Prostate gland (tissue), 2 donors: ENCODE measurements around the gene ADH7. TPM values are rescaled to one million over a fixed set of nuclear protein-coding genes. Genes with fewer than 3 reads are reported as not detected.
"Not testable (repeated sequence)": the region's sequence is repeated elsewhere in the genome, so short reads cannot be mapped to it uniquely, and the experiment has no call there.

Experiments used
- DNase-seq: peaks from one replicate; pipeline ENCODE4 v3.0.0-alpha.2; 2019; ENCODE audit warnings: low spot score
- H3K27ac ChIP-seq, 2 donors: fragments of 200-600 bp; sonication (generic); 2 replicates each; pipeline ENCODE4 v1.5.1; 2017 to 2019
- H3K27me3 ChIP-seq: fragments of 200-600 bp; sonication (generic); replicated peaks from 2 replicates; pipeline ENCODE4 v1.5.1; 2019; ENCODE audit not compliant: insufficient read depth
- H3K36me3 ChIP-seq, 2 donors: fragments of 200-600 bp; sonication (generic); 1 replicate in 1 of 2; 2 replicates in 1 of 2; pipeline versions ENCODE4 v1.5.1 to v1.8.1; 2017 to 2019
- H3K4me1 ChIP-seq: fragments of 200-600 bp; sonication (generic); replicated peaks from 2 replicates; pipeline ENCODE4 v1.5.1; 2019
- H3K4me3 ChIP-seq, 2 donors: fragments of 200-600 bp; sonication (generic); 2 replicates each; pipeline ENCODE4 v1.5.1; 2017 to 2019
- H3K9me3 ChIP-seq: fragments of 200-600 bp; sonication (generic); 2 replicates; pipeline ENCODE4 v1.5.1; 2017
- CTCF ChIP-seq, 4 experiments: fragments of 200-600 bp in 2 of 4; fragments of 450-650 bp in 2 of 4; sonication (generic) in 2 of 4; IDR thresholded peaks; 1 replicate in 3 of 4; 2 replicates in 1 of 4; pipeline ENCODE4 v1.5.1; 2016 to 2019; ENCODE audit warnings: antibody characterized with exemption in 4 of 4, mild to moderate bottlenecking in 2 of 4, moderate library complexity in 2 of 4
- POLR2A ChIP-seq: fragments of 450-650 bp; IDR thresholded peaks from one replicate; pipeline ENCODE4 v1.6.1; 2016; ENCODE audit warnings: antibody characterized with exemption, mild to moderate bottlenecking
- POLR2AphosphoS5 ChIP-seq: sonication (generic); formaldehyde crosslinking; IDR thresholded peaks from one replicate; pipeline ENCODE4 v1.6.1; 2017; ENCODE audit warnings: antibody characterized with exemption
- WGBS: methylation state at CpG from one replicate; pipeline ENCODE4 v1.1.5; 2018; 5-methylcytosine and 5-hydroxymethylcytosine counted together
- intact Hi-C: fragments of 100-400 bp; cut with DNase I; formaldehyde crosslinking; loops from one replicate; pipeline ENCODE4 v1.14.2; 2022
- total RNA-seq, 2 donors: library from RNA; depleted of rRNA; stranded (reverse); fragments of >200 nt; gene quantifications; one replicate each; pipeline ENCODE4 v1.1.0, GENCODE V29; 2016

The ADH7 gene
- total RNA-seq, 2 donors from 2014 or later, result 0.64 TPM; not detected in 1

GRCh38 chr4:99379571-99379970 lies 55.6 kb downstream of the ADH7 start:
- Histone ChIP-seq H3K9me3 (no peaks in the 10 kb centered on the region), H3K4me3 (no peak overlapping the region), H3K27ac (no peak overlapping the region), H3K36me3 (no peaks in the 10 kb centered on the region), H3K27me3 (no peaks in the 10 kb centered on the region), H3K4me1 (peaks cover 2% of the 10 kb centered on the region)
- no peak for DNase-seq
- TF ChIP-seq POLR2A (no peak), POLR2AphosphoS5 (no peak), CTCF (IDR thresholded peaks at IDR 0.05) (no peak)
- intact Hi-C loops, result no loop called here

- no peak overlapping the region for H3K27ac ChIP-seq
- no peaks in the 10 kb centered on the region for H3K9me3 ChIP-seq
- no peaks in the 10 kb centered on the region for H3K27me3 ChIP-seq
- TF ChIP-seq POLR2A (no peak), CTCF (IDR thresholded peaks at IDR 0.05) (no peak), POLR2AphosphoS5 (no peak)
- H3K4me3 ChIP-seq, result no peak overlapping the region
- no peaks in the 10 kb centered on the region for H3K36me3 ChIP-seq
- no peak for DNase-seq
- intact Hi-C loops, result no loop called here
- no peaks in the 10 kb centered on the region for H3K4me1 ChIP-seq
- WGBS, result 91% methylated on average over 3 of the region's 3 CpGs
Measured at GRCh38 chr4:99378876-99379275, 56.3 kb downstream of the ADH7 start.

DNA sequence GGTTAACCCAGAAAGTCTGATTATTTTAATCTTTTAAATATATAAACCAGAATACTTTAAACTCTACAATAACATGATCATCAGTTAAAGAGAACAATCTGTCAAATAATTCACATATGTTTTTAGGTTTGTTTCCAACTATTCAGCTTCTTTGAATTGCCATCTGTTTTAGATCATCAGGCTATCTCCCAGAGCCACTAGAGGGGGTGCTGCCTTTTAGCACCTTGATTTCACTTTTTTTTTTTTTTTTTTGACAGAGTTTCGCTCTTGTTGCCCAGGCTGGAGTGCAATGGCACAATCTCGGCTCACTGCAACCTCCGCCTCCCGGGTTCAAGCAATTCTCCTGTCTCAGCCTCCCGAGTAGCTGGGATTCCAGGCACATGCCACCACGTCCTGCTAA lies 57.8 kb downstream of the ADH7 start:
- H3K4me1 ChIP-seq, H3K9me3 ChIP-seq, H3K4me3 ChIP-seq, DNase-seq, H3K27ac ChIP-seq, H3K36me3 ChIP-seq, intact Hi-C loops, H3K27me3 ChIP-seq: not testable (repeated sequence)
- 88% methylated on average over 6 of the region's 6 CpGs for WGBS

GRCh38 chr4:99372464-99372863 lies 62.7 kb downstream of the ADH7 start:
- DNase-seq, H3K4me1 ChIP-seq, H3K9me3 ChIP-seq, H3K27ac ChIP-seq, H3K27me3 ChIP-seq, intact Hi-C loops, H3K4me3 ChIP-seq, H3K36me3 ChIP-seq: not testable (repeated sequence)
- 100% methylated on average over 2 of the region's 2 CpGs for WGBS

- H3K27me3 ChIP-seq, H3K4me1 ChIP-seq, intact Hi-C loops, H3K27ac ChIP-seq, H3K36me3 ChIP-seq, H3K9me3 ChIP-seq, DNase-seq, H3K4me3 ChIP-seq: not testable (repeated sequence)
- 47% methylated on average over 2 of the region's 2 CpGs for WGBS
Measured at GRCh38 chr4:99367817-99368216, 67.3 kb downstream of the ADH7 start.

GRCh38 chr4:99366491-99366890 lies 68.7 kb downstream of the ADH7 start:
- Histone ChIP-seq H3K4me3 (no peak overlapping the region), H3K27me3 (no peaks in the 10 kb centered on the region), H3K9me3 (no peaks in the 10 kb centered on the region), H3K27ac (no peak overlapping the region), H3K36me3 (no peaks in the 10 kb centered on the region), H3K4me1 (no peaks in the 10 kb centered on the region)
- intact Hi-C loops, result no loop called here
- WGBS, result 87% methylated on average over 1 of the region's 1 CpG
- no peak for TF ChIP-seq POLR2A
- TF ChIP-seq CTCF (IDR thresholded peaks at IDR 0.05), result no peak
- no peak for TF ChIP-seq POLR2AphosphoS5
- DNase-seq, result no peak

DNA sequence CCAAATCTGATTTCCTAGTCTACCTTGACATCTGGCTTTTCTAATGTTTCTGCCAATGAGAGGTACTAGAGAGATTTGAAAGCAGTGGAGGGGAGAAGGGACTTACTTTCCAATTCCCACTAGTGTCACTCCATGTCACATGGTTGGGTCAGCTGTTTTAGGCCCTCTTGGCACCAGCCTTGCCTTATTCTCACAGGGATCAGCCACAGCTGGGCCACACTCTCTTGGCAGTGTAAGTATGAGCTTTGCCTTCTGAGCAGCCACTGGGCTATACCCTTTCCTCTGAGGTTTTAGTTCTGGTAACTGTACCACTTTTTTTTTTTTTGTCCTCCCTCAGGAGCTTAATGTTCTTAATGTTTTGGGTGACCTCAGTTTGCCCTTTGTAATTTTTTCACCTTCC lies 72.4 kb downstream of the ADH7 start:
- no peak for TF ChIP-seq POLR2AphosphoS5
- no peak for TF ChIP-seq CTCF (IDR thresholded peaks at IDR 0.05)
- TF ChIP-seq POLR2A, result no peak

More for the DNA sequence above, 72.4 kb downstream of the ADH7 start:
- no peaks in the 10 kb centered on the region for H3K9me3 ChIP-seq
- H3K4me1 ChIP-seq, result no peaks in the 10 kb centered on the region
- no peak overlapping the region for H3K27ac ChIP-seq
- no peak for DNase-seq
- intact Hi-C loops, result no loop called here
- H3K4me3 ChIP-seq, result no peak overlapping the region
- H3K36me3 ChIP-seq, result no peaks in the 10 kb centered on the region
- no peaks in the 10 kb centered on the region for H3K27me3 ChIP-seq
